Right cardiac atrium (tissue), 5 donors: ENCODE data around the gene GSTM4. TPM values are rescaled to one million over a fixed set of nuclear protein-coding genes. Genes with fewer than 3 reads are reported as not detected.

Experiments
- ATAC-seq, 2 donors: fragments of 200-7000 bp; cut with Tn5 transposase; one replicate each; pipeline versions ENCODE4 v1.8.0 to v1.9.1; 2020; ENCODE audit warnings: moderate library complexity in 2 of 2, mild to moderate bottlenecking in 1 of 2
- DNase-seq, 3 donors: peaks; one replicate each; pipeline ENCODE4 v3.0.0-alpha.2; 2020
- H3K27ac ChIP-seq: one replicate; pipeline ENCODE4 v1.5.1; 2013; ENCODE audit warnings: mild to moderate bottlenecking, low read length, control low read depth, moderate library complexity
- H3K27me3 ChIP-seq: one replicate; pipeline ENCODE4 v1.6.1; 2013; ENCODE audit not compliant: control insufficient read depth, insufficient read depth
- H3K4me1 ChIP-seq: one replicate; pipeline ENCODE4 v1.6.1; 2013; ENCODE audit warnings: low read length; ENCODE audit not compliant: control insufficient read depth, insufficient read depth
- H3K4me3 ChIP-seq: one replicate; pipeline ENCODE4 v1.5.1; 2013; ENCODE audit warnings: low read length, control low read depth
- H3K9me3 ChIP-seq: one replicate; pipeline ENCODE4 v1.6.1; 2013; ENCODE audit warnings: low read length; ENCODE audit not compliant: control insufficient read depth
- WGBS: extraction: QIAGEN DNeasy Blood & Tissue Kit; methylation state at CpG from one replicate; pipeline ENCODE4 v1.1.7; 2013; 5-methylcytosine and 5-hydroxymethylcytosine counted together
- intact Hi-C, 4 donors: fragments of 100-400 bp; cut with DNase I; formaldehyde crosslinking; loops; one replicate each; pipeline versions ENCODE4 v1.11.0 to v1.14.0; 2022 to 2023
- polyA plus RNA-seq: library from polyadenylated mRNA; stranded (reverse); fragments of 200-250 nt; gene quantifications from one replicate; pipeline ENCODE4 v1.2.3, GENCODE V29; 2013
- total RNA-seq, 4 donors: library from RNA; stranded (reverse); fragmentation: NEBNext Ultra II Directional; extraction: Animal tissue kit (Norgen Biotek cat#: 25700); gene quantifications; one replicate each; pipeline ENCODE4 v1.2.1, GENCODE V29; 2021
- donor health status: healthy with polysubstance abuse.
- donor health status: DM: no; HTN: yes; CAD: no.
- donor health status: DM: no; HTN: no; CAD: no.
- donor health status: DM: no; HTN: yes; CAD: no; lungs with severe emphysema.
- donor health status: DM: yes; HTN: yes; CAD: no.

The GSTM4 gene
- total and polyA plus RNA-seq, 5 donors = 31.2 to 57.8 (median 41.5) TPM

- Histone ChIP-seq H3K4me1 (peaks cover 2% of the 10 kb centered on the region), H3K27me3 (no peaks in the 10 kb centered on the region), H3K27ac (no peak overlapping the region), H3K4me3 (no peak overlapping the region), H3K9me3 (no peaks in the 10 kb centered on the region)
- DNase-seq (peak; percentile 86 to 95 (median 93)), ATAC-seq (peak; percentile 49 to 67)
- 37% methylated on average over 5 of the region's 5 CpGs for WGBS
- intact Hi-C loops = loop anchor here (2.0 to 10.0 kb wide), 5 partner anchors 93 to 344 kb away; partner anchors contain the start of genes AHCYL1 (in 2 of the 4) and GNAI3 (in 1 of the 4)
These were observed 15.5 kb upstream of the GSTM4 start for GRCh38 chr1:109640285-109640865.

GRCh38 chr1:109641078-109641740 lies 14.7 kb upstream of the GSTM4 start:
- WGBS = 82% methylated on average over 2 of the region's 2 CpGs
- no peak for ATAC-seq

GRCh38 chr1:109641861-109642260 lies 14.0 kb upstream of the GSTM4 start:
- H3K27me3 ChIP-seq = no peaks in the 10 kb centered on the region
- no peak overlapping the region for H3K4me3 ChIP-seq
- intact Hi-C loops = loop anchor here (2.0 to 10.0 kb wide), 5 partner anchors 95 to 343 kb away; partner anchors contain the start of genes AHCYL1 (in 2 of the 4) and GNAI3 (in 1 of the 4)
- no peak overlapping the region for H3K27ac ChIP-seq
- no peaks in the 10 kb centered on the region for H3K9me3 ChIP-seq
- ATAC-seq (no peak), DNase-seq (no peak)
- H3K4me1 ChIP-seq = no peaks in the 10 kb centered on the region
- 87% methylated on average over 2 of the region's 2 CpGs for WGBS

More at GRCh38 chr1:109641078-109641740, 14.7 kb upstream of the GSTM4 start:
- H3K4me3 ChIP-seq = no peak overlapping the region
- no peaks in the 10 kb centered on the region for H3K9me3 ChIP-seq
- H3K27me3 ChIP-seq = no peaks in the 10 kb centered on the region
- H3K27ac ChIP-seq = no peak overlapping the region
- intact Hi-C loops = loop anchor here (2.0 to 10.0 kb wide), 5 partner anchors 94 to 344 kb away; partner anchors contain the start of genes AHCYL1 (in 2 of the 4) and GNAI3 (in 1 of the 4)
- DNase-seq = no peak
- no peaks in the 10 kb centered on the region for H3K4me1 ChIP-seq

DNA sequence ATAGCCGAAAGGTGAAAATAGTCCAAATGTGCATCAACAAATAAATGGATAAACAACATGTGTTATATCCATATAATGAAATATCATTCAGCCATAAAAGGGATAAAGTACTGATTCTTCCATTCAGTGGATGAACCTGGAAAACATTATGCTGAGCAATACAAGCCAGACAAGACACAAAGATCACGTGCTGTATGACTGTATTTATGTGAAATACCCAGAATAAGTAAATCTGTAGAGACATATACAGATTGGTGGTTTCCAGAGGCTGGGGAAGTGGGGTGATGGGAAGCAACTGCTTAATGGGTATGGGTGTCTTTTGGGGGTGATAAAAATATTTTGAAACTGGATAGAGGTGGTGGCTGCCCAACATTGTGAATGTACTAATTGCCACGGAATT lies 13.3 kb upstream of the GSTM4 start:
- Histone ChIP-seq H3K4me3 (no peak overlapping the region), H3K27ac (no peak overlapping the region), H3K4me1 (no peaks in the 10 kb centered on the region), H3K27me3 (no peaks in the 10 kb centered on the region), H3K9me3 (no peaks in the 10 kb centered on the region)
- WGBS = 71% methylated on average over 3 of the region's 3 CpGs
- no peak for DNase-seq
- ATAC-seq = no peak
- intact Hi-C loops = loop anchor here (5.0 to 10.0 kb wide), 4 partner anchors 95 to 342 kb away; partner anchors contain the start of genes AHCYL1 (in 2 of the 4) and GNAI3 (in 1 of the 4)

- Histone ChIP-seq H3K4me3 (no peak overlapping the region), H3K27me3 (no peaks in the 10 kb centered on the region), H3K9me3 (no peaks in the 10 kb centered on the region), H3K4me1 (no peaks in the 10 kb centered on the region), H3K27ac (no peak overlapping the region)
- ATAC-seq (peak; percentile 82 to 88), DNase-seq (peak; percentile 81 to 93 (median 93))
- 38% methylated on average over 32 of the region's 32 CpGs for WGBS
- intact Hi-C loops = loop anchor here (5.0 to 10.0 kb wide), 4 partner anchors 96 to 341 kb away; partner anchors contain the start of genes AHCYL1 (in 2 of the 4) and GNAI3 (in 1 of the 4)
These were observed 12.3 kb upstream of the GSTM4 start for GRCh38 chr1:109643385-109644230.

DNA sequence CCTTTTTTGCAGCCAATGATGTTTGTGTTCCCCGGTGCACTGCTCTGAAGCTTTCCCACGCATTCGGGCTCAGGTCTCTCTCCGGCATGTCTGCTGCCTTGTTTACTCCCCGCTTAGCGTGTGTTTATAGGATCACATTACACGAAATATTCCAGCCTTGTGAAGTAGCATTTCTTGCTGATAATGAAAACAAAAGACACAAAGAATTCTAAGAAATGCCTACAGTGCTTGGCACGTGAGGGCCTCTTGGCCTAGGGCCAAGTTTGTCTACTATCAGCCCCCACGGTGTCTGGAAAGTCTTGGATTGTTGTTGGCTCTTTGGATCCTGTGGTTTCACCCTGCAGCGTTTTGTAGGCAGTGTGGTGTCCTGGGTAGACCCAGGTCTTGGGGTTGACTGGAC lies 11.2 kb upstream of the GSTM4 start:
- 51% methylated on average over 10 of the region's 10 CpGs for WGBS
- intact Hi-C loops = loop anchor here (5.0 to 10.0 kb wide), 4 partner anchors 97 to 340 kb away; partner anchors contain the start of genes AHCYL1 (in 2 of the 4) and GNAI3 (in 1 of the 4)
- Histone ChIP-seq H3K4me1 (no peaks in the 10 kb centered on the region), H3K4me3 (no peak overlapping the region), H3K27ac (no peak overlapping the region), H3K27me3 (no peaks in the 10 kb centered on the region), H3K9me3 (no peaks in the 10 kb centered on the region)
- no peak for ATAC-seq
- peak in 1 of 3 donors; percentile 33 for DNase-seq

GRCh38 chr1:109649491-109649914 lies 6.4 kb upstream of the GSTM4 start:
- WGBS = 44% methylated on average over 4 of the region's 4 CpGs
- Histone ChIP-seq H3K27me3 (no peaks in the 10 kb centered on the region), H3K27ac (no peak overlapping the region), H3K4me3 (peak overlapping the region; percentile 47), H3K4me1 (no peaks in the 10 kb centered on the region), H3K9me3 (no peaks in the 10 kb centered on the region)
- peak in 1 of 2 donors; percentile 61 for ATAC-seq
- intact Hi-C loops = loop anchor here in 1 of 4 donors (10.0 kb wide), 1 partner anchor 335 kb away; the partner anchor contains the start of gene AHCYL1
- DNase-seq = no peak

DNA sequence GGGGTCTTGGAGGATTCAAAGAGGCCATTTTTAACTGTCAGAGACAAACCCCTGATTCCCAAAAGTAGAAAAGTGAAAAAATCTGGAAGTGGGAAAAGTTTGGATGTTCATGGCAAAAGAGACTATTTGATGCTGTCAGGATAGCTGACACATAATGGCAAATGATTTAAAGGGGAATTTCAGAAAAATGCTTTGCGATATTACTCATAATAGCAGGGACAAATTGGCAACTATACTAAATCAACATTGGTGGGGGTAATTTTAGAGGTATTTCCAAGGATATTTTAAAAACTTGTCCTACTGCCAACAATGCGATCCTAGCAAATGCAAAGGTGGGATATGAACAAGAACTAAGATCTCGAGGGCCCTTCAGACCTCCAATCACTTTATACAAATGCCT lies 5.3 kb upstream of the GSTM4 start:
- DNase-seq = no peak
- intact Hi-C loops = no loop called here
- WGBS = 84% methylated on average over 3 of the region's 3 CpGs
- no peak overlapping the region for H3K4me3 ChIP-seq
- H3K27ac ChIP-seq = no peak overlapping the region
- no peaks in the 10 kb centered on the region for H3K9me3 ChIP-seq
- ATAC-seq = no peak
- H3K4me1 ChIP-seq = peaks cover 2% of the 10 kb centered on the region
- H3K27me3 ChIP-seq = no peaks in the 10 kb centered on the region

DNA sequence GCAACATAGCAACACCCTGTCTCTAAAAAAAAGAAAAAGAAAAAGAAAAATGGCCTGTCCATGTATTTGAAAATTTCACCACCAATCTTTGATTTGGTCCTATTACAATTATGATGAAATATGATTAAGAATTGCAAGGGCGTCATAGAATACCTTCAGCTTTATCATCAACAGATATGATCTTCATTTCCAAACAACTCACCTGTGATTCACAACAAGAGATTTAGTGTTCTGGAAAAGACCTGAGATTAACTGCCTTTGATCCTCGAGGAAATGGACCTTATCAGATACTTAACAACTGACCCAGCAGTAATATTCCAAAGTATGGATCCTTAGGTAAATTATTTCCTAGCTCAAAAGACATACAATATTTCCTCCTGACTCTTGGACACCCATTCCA lies 3.5 kb upstream of the GSTM4 start:
- Histone ChIP-seq H3K4me1 (peaks cover 2% of the 10 kb centered on the region), H3K27ac (no peak overlapping the region), H3K4me3 (no peak overlapping the region), H3K27me3 (no peaks in the 10 kb centered on the region), H3K9me3 (no peaks in the 10 kb centered on the region)
- intact Hi-C loops = no loop called here
- no peak for DNase-seq
- ATAC-seq = no peak
- 81% methylated on average over 2 of the region's 2 CpGs for WGBS

DNA sequence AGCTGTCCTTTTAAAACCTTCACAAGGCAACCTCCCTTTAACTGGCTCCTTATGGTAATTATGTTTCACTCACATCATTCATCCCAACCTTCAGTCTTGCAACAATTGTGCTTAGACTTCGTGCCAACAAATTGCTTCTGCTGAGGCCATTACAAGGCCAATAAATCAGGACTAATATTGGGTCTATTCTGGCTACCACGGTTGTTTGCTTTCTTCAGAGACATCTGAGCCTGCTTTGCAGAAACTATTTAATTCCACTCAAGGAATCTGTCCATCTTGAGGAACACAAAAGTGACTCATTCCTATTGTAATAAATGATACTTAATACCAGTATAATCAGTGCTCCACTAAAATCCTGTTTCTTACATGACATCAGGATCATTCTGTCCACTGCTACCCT lies 2.6 kb upstream of the GSTM4 start:
- H3K27ac ChIP-seq = no peak overlapping the region
- ATAC-seq (no peak), DNase-seq (no peak)
- no peak overlapping the region for H3K4me3 ChIP-seq
- no peaks in the 10 kb centered on the region for H3K9me3 ChIP-seq
- peaks cover 2% of the 10 kb centered on the region for H3K4me1 ChIP-seq
- 81% methylated on average over 2 of the region's 2 CpGs for WGBS
- H3K27me3 ChIP-seq = no peaks in the 10 kb centered on the region
- intact Hi-C loops = no loop called here
